T47D (cell line): ENCODE measurements around the gene WNK2.

Experiments used
- DNase-seq, 2 experiments: peaks; one replicate each; pipeline versions ENCODE4 v3.0.0 to v3.0.0-alpha.2; 2011 to 2012; ENCODE audit warnings: low read depth in 1 of 2, low spot score in 1 of 2
- JUND ChIP-seq: IDR thresholded peaks from 2 replicates; pipeline ENCODE4 v1.6.1; 2012; ENCODE audit warnings: low read depth
- in situ Hi-C: cut with HindIII; loops from 2 replicates; pipeline ENCODE4 v1.10.0; 2016; ENCODE audit warnings: low sequenced_read_pairs, low pct_unique_long_range_greater_than_20kb

WNK2 gene

DNA sequence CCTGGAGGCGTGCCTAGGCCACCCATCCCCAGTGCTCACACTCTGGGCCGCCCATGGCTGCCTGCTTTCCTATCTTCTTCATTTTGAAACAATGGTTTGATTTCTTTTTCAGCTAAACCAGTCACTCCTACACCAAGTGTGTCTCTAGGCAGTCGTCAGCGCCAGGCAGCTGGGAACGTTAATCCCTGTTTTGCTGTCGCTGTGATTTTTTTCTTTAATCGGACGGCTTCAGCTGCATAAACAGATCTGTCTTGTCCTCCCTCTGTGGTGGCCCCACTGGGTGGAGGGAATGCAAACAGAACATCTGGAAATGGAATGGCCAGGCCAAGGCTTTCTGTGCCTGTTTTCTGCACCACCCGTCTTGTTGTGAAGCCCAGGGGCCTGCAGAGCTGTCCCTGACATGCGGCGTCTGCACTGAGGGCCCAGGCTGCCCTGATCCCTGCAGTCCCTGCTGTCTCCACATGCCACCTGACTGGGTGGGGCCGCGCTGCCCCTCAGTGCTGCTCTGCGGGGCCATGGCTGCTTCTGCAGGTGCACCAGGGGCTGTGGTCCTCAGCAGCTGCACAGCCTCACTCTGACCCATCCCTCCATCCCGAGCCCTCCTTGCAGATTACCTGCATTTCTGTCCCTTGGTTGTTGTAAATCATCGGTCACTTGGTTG is 51.5 kb downstream of the WNK2 start:
- in situ Hi-C loops = no loop called here
- no peak for TF ChIP-seq JUND
- no peak for DNase-seq

DNA sequence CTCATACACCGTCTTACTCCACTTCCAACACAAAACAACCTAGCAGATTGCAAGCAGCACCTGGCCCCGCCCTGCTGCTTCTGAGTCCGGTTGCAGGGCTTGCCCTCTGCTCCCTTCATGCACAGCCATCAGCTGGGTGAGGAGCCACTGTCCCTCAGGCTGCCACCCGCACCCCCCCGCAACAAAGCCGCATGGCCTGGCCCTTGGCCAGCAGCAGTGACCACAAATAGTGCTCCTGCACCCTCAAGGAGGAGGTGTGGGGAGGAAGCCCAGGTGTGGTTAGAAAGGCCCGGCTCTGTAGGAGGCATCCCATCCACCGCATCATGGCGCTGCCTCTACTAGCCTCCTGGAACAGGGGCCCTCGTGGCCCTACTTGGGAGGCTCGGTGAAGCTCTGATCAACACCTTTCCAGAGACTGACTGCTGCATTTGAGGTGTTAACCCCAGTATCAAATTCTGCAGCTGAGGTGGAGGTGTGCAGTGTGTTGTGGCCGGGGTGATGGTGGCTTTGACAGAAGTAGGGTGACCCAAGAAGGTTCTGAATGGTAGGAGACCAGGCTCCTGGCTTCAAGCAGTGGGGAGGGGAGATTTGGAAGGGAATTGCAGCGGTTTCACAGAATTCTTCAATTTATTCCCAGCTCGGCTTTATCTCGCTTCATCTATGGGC is 52.7 kb downstream of the WNK2 start:
- DNase-seq = no peak
- no peak for TF ChIP-seq JUND
- in situ Hi-C loops = no loop called here

DNA sequence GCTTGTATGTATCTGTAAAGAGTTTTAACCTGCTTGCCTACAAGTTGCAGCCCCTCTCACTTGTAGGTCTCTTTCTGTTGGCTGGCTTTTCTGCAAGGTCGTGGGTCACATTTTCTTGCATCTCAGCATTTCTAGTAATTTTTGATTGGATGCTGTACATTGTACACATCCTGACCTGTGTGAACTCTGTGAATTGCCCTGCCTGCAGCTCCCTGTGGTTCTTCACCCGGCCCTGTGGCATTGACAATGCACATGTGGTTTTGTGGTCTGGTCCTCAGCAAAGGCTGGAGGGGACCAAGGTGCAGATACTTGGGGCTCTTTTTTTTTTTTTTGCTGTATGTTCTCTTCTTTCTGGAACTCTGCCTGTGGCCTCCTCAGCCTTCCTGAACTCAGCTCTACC is 53.6 kb downstream of the WNK2 start:
- no peak for DNase-seq
- no peak for TF ChIP-seq JUND
- in situ Hi-C loops = no loop called here

DNA sequence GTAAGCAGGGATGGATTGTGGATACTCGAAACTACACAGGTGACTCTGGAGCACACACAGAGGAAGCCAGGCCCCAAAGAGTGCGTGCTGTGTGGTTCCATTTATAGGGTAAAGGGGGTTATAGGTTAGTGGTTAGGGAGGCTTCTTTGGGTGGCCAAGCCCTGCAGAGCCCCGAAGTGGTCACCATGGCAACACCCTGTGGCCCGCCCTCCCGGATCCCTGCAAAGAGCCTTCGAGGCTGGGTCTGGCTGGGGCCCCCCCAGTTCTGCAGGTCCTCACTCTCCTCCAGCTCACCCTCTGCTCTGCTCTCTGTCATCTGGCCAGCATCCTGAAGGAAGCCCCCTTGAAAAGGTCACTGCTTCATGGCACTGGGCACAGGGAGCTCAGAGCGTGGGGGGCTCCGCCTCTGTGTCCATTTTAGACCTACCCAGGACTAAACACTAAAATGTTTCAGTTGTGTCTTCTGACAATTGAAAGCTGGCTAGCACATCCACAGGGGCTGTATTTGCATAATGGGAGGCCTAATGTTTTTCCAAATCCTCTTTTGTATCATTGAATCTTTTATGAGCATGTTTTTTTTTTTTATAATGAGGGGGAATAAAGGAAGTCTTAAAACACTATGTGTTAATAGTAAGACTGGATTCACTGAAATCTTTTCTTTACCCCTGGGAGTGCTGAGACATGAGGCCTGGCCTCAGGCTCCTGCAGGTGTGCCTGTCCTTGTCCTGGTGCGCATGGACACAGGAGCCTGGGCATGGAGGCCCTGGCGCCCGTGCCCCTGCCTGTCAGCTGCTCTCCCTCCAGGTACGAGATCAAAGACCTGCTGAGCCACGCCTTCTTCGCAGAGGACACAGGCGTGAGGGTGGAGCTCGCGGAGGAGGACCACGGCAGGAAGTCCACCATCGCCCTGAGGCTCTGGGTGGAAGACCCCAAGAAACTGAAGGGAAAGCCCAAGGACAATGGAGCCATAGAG is 55.3 kb downstream of the WNK2 start:
- in situ Hi-C loops = no loop called here
- no peak for DNase-seq
- no peak for TF ChIP-seq JUND

DNA sequence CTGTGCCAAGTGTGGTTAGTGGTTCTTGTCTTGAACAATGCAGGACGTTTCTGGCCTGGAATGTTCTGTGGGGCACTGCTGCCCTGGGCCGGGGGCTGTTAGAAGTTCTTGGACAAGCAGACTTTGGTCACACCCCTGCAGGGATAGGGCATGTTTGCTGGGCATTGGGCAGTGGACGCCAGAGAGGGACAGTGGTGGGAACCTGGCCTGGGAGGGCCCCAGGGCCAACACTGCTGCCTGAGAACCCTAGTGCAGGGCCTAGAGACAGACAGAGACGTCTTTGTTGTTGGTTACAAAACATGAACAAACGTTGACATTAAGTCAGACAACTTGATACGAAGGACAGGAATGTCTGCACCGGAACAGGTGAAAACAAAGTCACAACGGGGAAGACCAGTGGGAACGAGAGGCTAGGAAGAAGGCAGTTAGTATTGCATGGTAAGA is 57.0 kb downstream of the WNK2 start:
- TF ChIP-seq JUND = no peak
- no peak for DNase-seq
- in situ Hi-C loops = no loop called here

DNA sequence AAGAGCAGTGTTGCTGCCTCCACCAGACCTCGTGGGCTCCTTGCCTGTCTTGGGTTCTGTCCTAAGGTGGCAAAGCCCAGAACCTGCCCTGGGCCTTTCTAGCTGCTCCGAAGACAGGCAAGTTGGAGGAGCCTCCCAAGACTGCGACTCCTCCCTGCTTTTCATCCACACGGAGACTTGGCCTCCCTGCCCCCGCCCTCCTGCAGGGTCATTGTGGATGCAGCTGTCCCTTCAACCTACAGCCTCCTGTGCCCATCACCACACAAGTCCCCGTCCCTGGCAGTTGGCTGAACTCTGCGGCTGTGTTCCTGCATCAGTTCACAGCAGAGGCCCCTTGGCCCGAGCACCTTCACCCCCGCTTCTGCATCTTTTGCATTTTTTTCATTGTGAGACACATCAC is 59.2 kb downstream of the WNK2 start:
- TF ChIP-seq JUND = no peak
- in situ Hi-C loops = no loop called here
- DNase-seq = no peak

DNA sequence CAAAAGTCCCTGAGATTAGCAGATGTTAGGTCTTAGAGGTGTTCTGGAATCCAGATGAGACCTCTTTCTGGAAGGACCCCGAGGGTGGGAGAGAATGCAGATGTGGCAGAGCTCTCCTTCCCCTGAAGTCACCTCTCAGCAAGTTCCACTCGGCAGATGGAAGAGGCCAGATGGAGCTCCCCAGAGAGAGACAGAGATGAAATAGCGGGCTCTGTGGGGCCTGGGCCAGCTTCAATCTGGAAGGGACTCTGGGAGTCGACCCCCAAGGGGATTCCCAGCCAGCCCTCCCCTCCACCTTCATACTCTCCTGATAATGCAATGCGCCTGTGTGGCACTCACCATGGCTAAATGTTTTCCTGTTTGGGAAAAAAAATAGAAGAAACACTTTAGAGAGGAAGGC is 60.2 kb downstream of the WNK2 start:
- in situ Hi-C loops = no loop called here
- TF ChIP-seq JUND = no peak
- no peak for DNase-seq

DNA sequence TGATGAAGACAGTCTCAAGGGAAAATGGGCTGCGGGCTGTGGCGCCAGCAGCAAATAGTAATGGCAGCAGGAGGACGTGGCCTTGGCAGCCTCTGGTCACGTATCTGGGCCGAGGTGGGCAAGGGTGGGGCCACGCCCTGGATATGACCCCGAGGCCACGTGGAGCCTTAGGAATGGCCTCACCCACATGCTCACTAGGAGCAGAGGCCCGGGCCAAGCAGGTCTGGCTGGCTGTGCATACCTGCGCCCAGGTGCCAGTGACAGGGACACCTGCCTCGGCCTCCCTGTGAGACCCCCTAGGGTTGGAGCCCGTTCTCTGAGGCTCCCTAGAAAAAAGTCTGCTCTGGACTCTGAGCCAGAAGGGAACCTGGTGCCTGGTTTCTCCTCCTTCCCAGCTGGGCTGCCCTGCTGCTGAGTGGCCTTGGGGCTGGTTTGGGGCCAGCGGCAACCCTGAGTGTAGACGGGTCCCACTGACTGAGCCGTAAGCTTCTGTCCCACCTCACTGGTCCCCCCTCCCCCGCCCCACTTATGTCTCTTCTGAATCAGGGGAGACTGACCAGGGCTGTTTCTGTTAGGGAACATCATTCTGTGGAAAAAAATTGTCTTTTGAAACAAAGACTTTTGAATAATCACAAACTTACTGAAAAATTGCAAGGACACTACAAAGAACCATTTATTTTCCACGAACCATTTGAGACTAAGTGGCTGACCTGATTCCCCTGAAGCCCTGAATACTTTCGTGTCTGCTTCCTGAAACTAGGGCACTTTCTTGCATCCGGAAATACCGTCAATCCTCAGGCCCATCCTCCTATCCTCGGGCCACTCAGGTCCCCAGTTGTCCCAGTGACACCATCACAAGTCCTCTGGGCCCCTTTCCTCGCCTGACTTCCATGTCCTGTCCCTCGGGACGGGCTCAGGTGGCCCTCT is 60.8 kb downstream of the WNK2 start:
- no peak for TF ChIP-seq JUND
- DNase-seq = no peak
- in situ Hi-C loops = no loop called here

DNA sequence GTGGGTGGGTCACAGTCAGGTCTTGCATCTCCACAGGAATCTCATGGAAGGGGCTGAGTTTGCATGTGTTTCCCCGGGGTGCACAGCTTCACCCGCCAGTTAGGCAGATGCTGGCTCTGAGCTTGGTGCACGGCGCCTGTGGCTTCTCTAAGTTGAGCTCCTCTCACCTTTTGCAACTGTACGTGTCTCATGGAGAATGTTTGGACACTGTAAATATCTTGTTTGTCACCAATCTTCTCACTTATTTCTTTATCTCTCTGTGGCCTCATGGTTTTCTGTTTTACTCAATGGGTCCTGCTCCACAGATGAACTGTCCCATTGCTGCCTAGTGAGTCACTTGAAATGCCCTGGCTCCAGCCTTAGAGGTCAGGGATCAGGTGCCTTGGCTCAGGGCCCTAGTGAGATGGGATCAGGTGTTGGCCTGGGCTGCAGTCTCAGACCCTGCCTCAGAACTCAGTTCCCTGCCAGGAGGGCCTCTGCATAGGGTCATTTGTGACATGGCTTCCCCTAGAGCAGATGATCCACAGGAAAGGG is 61.6 kb downstream of the WNK2 start:
- no peak for TF ChIP-seq JUND
- DNase-seq = no peak
- in situ Hi-C loops = no loop called here

DNA sequence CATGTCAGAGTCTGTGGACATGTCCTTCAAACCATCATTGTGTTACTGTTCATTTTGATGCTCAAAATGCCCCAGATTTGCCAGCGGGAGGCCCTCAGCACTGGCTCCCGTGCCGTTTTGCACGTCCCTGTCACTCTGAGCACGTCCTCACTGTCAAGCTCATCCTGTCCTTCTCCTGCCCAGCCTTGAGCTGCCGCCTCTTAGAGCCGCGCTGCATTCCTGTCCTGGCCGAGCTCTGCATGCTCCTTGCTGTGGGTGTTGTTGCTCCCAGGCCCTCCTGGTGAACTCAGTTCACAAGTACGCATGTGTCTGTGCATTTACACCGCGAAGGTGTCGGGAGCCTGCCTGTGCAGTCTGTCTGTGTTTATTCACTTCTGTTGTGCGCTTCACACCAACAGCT is 62.2 kb downstream of the WNK2 start:
- in situ Hi-C loops = no loop called here
- no peak for DNase-seq
- no peak for TF ChIP-seq JUND

DNA sequence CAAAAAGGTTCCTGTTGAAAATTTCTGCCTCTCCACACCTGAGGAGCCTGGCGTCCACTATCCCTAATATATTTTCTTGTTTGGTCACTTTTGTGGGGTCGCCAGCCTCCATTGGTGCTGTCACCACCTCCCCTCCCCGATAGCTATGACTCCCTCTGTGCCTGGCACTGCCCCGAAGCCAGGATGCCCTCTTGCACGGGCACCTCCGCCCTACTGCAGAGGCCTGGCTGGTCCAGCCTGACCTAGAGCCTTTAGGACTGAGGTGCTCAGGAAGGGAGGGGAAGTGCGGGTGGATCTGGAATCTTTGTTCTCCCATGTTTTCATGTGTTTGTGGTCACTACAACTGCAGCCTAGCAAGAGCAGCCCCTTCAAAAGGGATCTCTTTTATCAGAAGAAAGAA is 62.6 kb downstream of the WNK2 start:
- no peak for TF ChIP-seq JUND
- in situ Hi-C loops = no loop called here
- no peak for DNase-seq
